Panc1 (cell line): ENCODE data around the gene KIR3DL3. TPM values are rescaled to one million over a fixed set of nuclear protein-coding genes. Genes with fewer than 3 reads are reported as not detected.
"Not testable (repeated sequence)": the region's sequence is repeated elsewhere in the genome, so short reads cannot be mapped to it uniquely, and the experiment has no call there.

ENCODE experiments used
- ATAC-seq: fragments of 200-7000 bp; cut with Tn5 transposase; 2 replicates; pipeline ENCODE4 v1.9.1; 2020; ENCODE audit warnings: mild to moderate bottlenecking, moderate library complexity
- BruUV-seq: library from RNA; stranded (reverse); fragments of 400-500 nt; replicated peaks from 2 replicates; lab custom pipeline; 2021; lab: Mats Ljungman, UMichigan
- CTCF ChIA-PET: fragments of 300-600 bp; sonication (Branson Sonifier 250); formaldehyde crosslinking; loops from one replicate; lab custom pipeline; 2022; ENCODE audit warnings: antibody characterized with exemption; lab: Charles Lee
- POLR2A ChIA-PET: fragments of 300-600 bp; sonication (Branson Sonifier 250); formaldehyde crosslinking; loops from one replicate; lab custom pipeline; 2022; ENCODE audit warnings: antibody characterized with exemption; lab: Charles Lee
- DNase-seq: peaks from one replicate; pipeline ENCODE4 v3.0.0-alpha.2; 2010; ENCODE audit warnings: low read depth, low spot score
- H3K27ac ChIP-seq: 2 replicates; pipeline ENCODE4 v1.5.1; 2011; ENCODE audit warnings: mild to moderate bottlenecking, low read length, inconsistent platforms
- H3K27me3 ChIP-seq: fragments of 200-500 bp; sonication (Bioruptor generic); 2 replicates; pipeline ENCODE4 v1.6.0; 2014; ENCODE audit warnings: low read length, inconsistent platforms; ENCODE audit not compliant: control insufficient read depth, insufficient read depth
- H3K36me3 ChIP-seq: fragments of 200-500 bp; sonication (Bioruptor generic); 2 replicates; pipeline ENCODE4 v1.5.1; 2014; ENCODE audit warnings: inconsistent platforms, mild to moderate bottlenecking, low read length, moderate library complexity; ENCODE audit not compliant: control insufficient read depth, insufficient read depth
- H3K4me1 ChIP-seq: 2 replicates; pipeline ENCODE4 v1.5.1; 2011; ENCODE audit warnings: inconsistent platforms, mild to moderate bottlenecking, low read length, moderate library complexity; ENCODE audit not compliant: control insufficient read depth, insufficient read depth
- H3K4me3 ChIP-seq, 2 experiments: 2 replicates each; pipeline ENCODE4 v1.5.1; 2011 to 2012; ENCODE audit warnings: low read depth in 2 of 2, low read length in 2 of 2, mild to moderate bottlenecking in 2 of 2, inconsistent platforms in 1 of 2, moderate library complexity in 1 of 2
- H3K9me3 ChIP-seq: fragments of 200-500 bp; sonication (Bioruptor generic); 2 replicates; pipeline ENCODE4 v1.5.1; 2014; ENCODE audit warnings: low read depth, mild to moderate bottlenecking, inconsistent platforms, low read length, moderate library complexity; ENCODE audit not compliant: control insufficient read depth, insufficient read depth
- POLR2AphosphoS5 ChIP-seq: IDR thresholded peaks from 2 replicates; pipeline ENCODE4 v1.6.1; 2012; ENCODE audit warnings: mild to moderate bottlenecking, low read depth, low read length, moderate library complexity
- SIN3A ChIP-seq: IDR thresholded peaks from 2 replicates; pipeline ENCODE4 v1.6.1; 2012; ENCODE audit warnings: low read depth, mild to moderate bottlenecking, low read length, moderate library complexity, borderline replicate concordance; ENCODE audit not compliant: insufficient read depth
- TCF7L2 ChIP-seq: IDR thresholded peaks from 2 replicates; pipeline ENCODE4 v1.6.1; 2011; ENCODE audit warnings: mild to moderate bottlenecking, low read depth, low read length, inconsistent platforms
- in situ Hi-C: cut with HindIII; loops from 2 replicates; pipeline ENCODE4 v1.10.0; 2016; ENCODE audit warnings: low sequenced_read_pairs, low pct_unique_long_range_greater_than_20kb
- intact Hi-C: fragments of 100-400 bp; cut with micrococcal nuclease; formaldehyde crosslinking; loops from one replicate; pipeline ENCODE4 v1.10.0; 2022; ENCODE audit not compliant: unreplicated experiment
- total RNA-seq: library from RNA; stranded (reverse); gene quantifications from one replicate; pipeline ENCODE4 v1.2.1, GENCODE V29; 2021; ENCODE audit not compliant: unreplicated experiment
- TF ChIP-seq, protein P1 (sequence below), 2 experiments: IDR thresholded peaks; 2 replicates each; pipeline ENCODE4 v1.6.1; 2011 to 2012; ENCODE audit warnings: low read depth in 2 of 2, control low read depth in 1 of 2, low read length in 1 of 2, mild to moderate bottlenecking in 1 of 2, moderate library complexity in 1 of 2; ENCODE audit not compliant: insufficient read depth in 1 of 2
- TF ChIP-seq, protein P2 (sequence below): fragments of 450-650 bp; IDR thresholded peaks from 2 replicates; pipeline ENCODE4 v1.5.1; 2017; ENCODE audit warnings: mild to moderate bottlenecking

The KIR3DL3 gene
- total RNA-seq, 1 experiment from 2014 or later, result not detected

DNA sequence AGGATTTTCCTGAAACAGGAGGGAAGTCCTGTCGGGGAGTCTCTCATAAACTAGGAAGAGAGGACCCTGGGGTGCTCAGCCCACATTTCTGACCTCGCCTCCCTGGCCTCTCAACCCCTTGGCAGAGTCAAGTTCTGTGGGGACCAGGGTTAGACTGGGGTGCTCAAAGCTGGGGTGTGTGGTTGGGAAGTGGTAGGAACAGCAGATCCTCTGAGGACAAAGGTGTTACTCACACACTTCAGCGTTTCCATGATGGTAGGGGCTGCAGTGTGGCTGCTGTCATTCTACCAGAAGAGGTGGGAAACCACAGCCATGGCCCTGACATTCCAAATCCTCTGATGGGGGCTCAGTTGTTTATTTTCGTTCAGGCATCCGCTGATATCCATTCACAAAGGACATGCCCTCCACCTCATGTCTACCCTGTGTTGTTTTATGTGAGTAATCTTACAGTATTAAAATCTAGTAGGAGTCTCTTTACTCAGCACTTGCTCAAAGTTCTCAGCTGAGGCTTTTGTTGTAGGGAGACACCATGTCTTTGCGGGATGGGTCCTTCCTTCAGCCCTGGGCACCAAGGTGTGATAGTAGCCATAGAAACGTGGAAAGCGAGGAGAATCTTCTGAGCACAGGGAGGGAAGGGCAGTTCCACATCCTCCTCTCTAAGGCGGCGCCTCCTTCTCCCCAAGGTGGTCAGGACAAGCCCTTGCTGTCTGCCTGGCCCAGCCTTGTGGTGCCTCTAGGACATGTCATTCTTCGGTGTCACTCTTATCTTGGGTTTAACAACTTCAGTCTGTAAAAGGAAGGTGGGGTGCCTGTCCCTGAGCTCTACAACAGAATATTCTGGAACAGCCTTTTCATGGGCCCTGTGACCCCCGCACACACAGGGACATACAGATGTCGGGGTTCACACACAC, 15.6 kb downstream of the KIR3DL3 start:
- H3K27ac ChIP-seq, result no peak overlapping the region
- no TSS peak for BruUV-seq
- H3K4me1 ChIP-seq, result no peaks in the 10 kb centered on the region
- intact Hi-C loops (loop anchor here (5.0 kb wide), 1 partner anchor 107 kb away; no protein-coding TSS in a partner anchor), in situ Hi-C loops (no loop called here)
- TF ChIP-seq SIN3A (no peak), TCF7L2 (no peak), POLR2AphosphoS5 (no peak)
- TF ChIP-seq, protein P1, sequence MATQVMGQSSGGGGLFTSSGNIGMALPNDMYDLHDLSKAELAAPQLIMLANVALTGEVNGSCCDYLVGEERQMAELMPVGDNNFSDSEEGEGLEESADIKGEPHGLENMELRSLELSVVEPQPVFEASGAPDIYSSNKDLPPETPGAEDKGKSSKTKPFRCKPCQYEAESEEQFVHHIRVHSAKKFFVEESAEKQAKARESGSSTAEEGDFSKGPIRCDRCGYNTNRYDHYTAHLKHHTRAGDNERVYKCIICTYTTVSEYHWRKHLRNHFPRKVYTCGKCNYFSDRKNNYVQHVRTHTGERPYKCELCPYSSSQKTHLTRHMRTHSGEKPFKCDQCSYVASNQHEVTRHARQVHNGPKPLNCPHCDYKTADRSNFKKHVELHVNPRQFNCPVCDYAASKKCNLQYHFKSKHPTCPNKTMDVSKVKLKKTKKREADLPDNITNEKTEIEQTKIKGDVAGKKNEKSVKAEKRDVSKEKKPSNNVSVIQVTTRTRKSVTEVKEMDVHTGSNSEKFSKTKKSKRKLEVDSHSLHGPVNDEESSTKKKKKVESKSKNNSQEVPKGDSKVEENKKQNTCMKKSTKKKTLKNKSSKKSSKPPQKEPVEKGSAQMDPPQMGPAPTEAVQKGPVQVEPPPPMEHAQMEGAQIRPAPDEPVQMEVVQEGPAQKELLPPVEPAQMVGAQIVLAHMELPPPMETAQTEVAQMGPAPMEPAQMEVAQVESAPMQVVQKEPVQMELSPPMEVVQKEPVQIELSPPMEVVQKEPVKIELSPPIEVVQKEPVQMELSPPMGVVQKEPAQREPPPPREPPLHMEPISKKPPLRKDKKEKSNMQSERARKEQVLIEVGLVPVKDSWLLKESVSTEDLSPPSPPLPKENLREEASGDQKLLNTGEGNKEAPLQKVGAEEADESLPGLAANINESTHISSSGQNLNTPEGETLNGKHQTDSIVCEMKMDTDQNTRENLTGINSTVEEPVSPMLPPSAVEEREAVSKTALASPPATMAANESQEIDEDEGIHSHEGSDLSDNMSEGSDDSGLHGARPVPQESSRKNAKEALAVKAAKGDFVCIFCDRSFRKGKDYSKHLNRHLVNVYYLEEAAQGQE (IDR thresholded peaks at IDR 0.05; ENCODE audit: insufficient read depth in 1 of 2, low read depth in 2 of 2, low read length in 1 of 2), result no peak
- TF ChIP-seq, protein P2, sequence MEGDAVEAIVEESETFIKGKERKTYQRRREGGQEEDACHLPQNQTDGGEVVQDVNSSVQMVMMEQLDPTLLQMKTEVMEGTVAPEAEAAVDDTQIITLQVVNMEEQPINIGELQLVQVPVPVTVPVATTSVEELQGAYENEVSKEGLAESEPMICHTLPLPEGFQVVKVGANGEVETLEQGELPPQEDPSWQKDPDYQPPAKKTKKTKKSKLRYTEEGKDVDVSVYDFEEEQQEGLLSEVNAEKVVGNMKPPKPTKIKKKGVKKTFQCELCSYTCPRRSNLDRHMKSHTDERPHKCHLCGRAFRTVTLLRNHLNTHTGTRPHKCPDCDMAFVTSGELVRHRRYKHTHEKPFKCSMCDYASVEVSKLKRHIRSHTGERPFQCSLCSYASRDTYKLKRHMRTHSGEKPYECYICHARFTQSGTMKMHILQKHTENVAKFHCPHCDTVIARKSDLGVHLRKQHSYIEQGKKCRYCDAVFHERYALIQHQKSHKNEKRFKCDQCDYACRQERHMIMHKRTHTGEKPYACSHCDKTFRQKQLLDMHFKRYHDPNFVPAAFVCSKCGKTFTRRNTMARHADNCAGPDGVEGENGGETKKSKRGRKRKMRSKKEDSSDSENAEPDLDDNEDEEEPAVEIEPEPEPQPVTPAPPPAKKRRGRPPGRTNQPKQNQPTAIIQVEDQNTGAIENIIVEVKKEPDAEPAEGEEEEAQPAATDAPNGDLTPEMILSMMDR, result no peak
- H3K4me3 ChIP-seq, result no peak overlapping the region
- DNase-seq (no peak), ATAC-seq (no peak)
- ChIA-PET POLR2A (no interaction called here), CTCF (interaction anchor here (0.6 kb wide), 1 partner anchor 203 kb away, joined by 10 read pairs; no protein-coding TSS in a partner anchor)
- no peaks in the 10 kb centered on the region for H3K9me3 ChIP-seq
- no peaks in the 10 kb centered on the region for H3K27me3 ChIP-seq
- no peaks in the 10 kb centered on the region for H3K36me3 ChIP-seq

DNA sequence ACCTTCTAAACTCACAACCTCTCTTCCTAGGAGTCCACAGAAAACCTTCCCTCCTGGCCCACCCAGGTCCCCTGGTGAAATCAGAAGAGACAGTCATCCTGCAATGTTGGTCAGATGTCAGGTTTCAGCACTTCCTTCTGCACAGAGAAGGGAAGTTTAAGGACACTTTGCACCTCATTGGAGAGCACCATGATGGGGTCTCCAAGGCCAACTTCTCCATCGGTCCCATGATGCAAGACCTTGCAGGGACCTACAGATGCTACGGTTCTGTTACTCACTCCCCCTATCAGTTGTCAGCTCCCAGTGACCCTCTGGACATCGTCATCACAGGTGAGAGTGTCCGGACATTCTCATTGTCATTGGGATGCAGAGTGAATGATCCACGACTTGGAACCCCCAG, 17.7 kb downstream of the KIR3DL3 start:
- in situ Hi-C loops, ATAC-seq, H3K27ac ChIP-seq, CTCF ChIA-PET, H3K27me3 ChIP-seq, DNase-seq, H3K4me1 ChIP-seq, BruUV-seq, H3K4me3 ChIP-seq, intact Hi-C loops, H3K36me3 ChIP-seq, POLR2A ChIA-PET, H3K9me3 ChIP-seq: not testable (repeated sequence)

DNA sequence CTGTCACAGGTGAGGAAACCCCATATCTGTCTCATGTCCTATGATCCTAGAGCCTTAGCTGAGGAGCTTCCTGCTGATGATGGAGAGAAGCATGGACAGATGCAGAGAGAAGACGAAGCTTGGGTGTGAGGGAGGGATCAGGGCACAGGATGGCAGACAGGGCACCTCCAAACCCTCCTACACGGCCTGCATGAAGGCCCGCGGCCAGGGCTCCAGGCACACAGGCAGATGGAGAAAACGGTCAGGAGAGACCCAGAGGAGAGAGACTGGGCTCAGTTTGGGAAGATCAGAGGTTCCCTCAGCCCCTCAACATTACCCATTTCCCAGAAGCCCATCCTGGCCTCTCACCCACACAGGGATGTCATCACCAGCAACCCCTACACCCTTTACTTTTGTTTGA, 19.8 kb downstream of the KIR3DL3 start:
- H3K27ac ChIP-seq, H3K9me3 ChIP-seq, H3K36me3 ChIP-seq, H3K27me3 ChIP-seq, H3K4me1 ChIP-seq, intact Hi-C loops, DNase-seq, in situ Hi-C loops, H3K4me3 ChIP-seq, BruUV-seq, POLR2A ChIA-PET: not testable (repeated sequence)
- ATAC-seq, result 0 out of 2 replicates have a peak, but pooled peaks have one; percentile 30
- CTCF ChIA-PET, result interaction anchor here (0.6 kb wide), 1 partner anchor 17 kb away, joined by 4 read pairs; no protein-coding TSS in a partner anchor

DNA sequence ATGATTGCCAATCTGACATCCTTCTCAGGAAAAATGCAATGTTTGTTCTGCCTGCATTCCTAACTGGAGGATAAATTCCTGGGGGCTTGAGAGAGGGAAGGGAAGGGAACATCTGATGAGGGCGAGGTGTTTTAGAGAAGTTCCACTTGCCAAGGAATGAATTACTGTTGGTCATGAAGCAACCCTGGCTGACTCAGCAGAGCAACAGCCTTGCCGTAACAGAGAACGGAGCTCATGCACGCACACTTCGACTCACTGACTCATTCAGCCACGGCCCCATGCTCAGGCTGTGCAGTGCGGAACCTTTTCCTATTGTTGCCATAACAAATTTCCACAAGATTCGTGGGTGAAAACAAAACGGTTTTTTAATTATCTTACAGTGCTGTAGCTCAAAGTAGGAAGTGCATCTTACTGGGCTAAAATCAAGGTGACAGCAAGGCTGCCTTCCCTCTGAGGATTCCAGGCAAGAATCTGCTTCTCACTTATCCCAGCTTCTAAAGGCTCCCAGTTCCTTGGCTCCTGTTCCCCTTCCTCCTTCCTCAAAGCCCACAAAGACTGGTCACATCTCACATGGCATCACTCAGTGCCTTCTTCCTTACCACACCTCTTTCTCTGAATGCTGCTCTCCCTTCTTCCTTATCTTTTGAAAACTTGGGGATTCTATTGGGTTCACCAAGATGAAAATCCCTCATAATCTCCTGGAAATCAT, 23.5 kb downstream of the KIR3DL3 start:
- H3K27ac ChIP-seq, POLR2A ChIA-PET, H3K4me3 ChIP-seq, in situ Hi-C loops, CTCF ChIA-PET, ATAC-seq, H3K9me3 ChIP-seq, DNase-seq, BruUV-seq, intact Hi-C loops, H3K4me1 ChIP-seq, H3K27me3 ChIP-seq, H3K36me3 ChIP-seq: not testable (repeated sequence)

DNA sequence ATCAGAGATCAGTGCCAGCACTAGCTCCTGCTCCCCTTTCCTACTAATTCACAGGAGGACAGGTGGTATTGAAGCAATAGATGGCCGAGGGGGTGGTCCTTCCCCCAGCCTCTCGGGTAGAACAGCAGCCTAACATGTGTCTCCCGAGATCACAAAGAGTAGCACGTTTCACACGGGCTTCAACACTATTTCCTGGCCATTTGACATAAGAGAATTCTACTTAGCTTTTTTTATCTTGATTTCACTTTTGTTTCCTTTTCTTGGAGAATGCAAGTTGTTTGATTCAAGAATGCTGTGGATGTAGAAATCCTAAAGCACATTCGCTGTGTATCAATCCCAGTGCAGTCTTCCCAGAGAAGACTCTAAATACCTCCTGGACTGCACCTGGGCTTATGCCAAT, 26.0 kb downstream of the KIR3DL3 start:
- H3K4me1 ChIP-seq, H3K27ac ChIP-seq, H3K9me3 ChIP-seq, DNase-seq, H3K27me3 ChIP-seq, CTCF ChIA-PET, ATAC-seq, H3K4me3 ChIP-seq, in situ Hi-C loops, intact Hi-C loops, POLR2A ChIA-PET, BruUV-seq, H3K36me3 ChIP-seq: not testable (repeated sequence)
